OCI-LY7 (cell line): ENCODE data around the gene SEMA6B. TPM values are rescaled to one million over a fixed set of nuclear protein-coding genes. Genes with fewer than 3 reads are reported as not detected.

Experiments used
- BruUV-seq: library from RNA; stranded (reverse); fragments of 400-500 nt; replicated peaks from 2 replicates; lab custom pipeline; 2021; lab: Mats Ljungman, UMichigan
- CTCF ChIA-PET: fragments of 300-600 bp; sonication (Branson Sonifier 250); formaldehyde crosslinking; loops from one replicate; lab custom pipeline; 2022; ENCODE audit warnings: antibody characterized with exemption; ENCODE audit not compliant: unreplicated experiment; lab: Charles Lee
- POLR2A ChIA-PET: fragments of 300-600 bp; sonication (Branson Sonifier 250); formaldehyde crosslinking; loops from one replicate; lab custom pipeline; 2022; ENCODE audit warnings: antibody characterized with exemption; lab: Charles Lee
- DNase-seq: peaks from one replicate; pipeline ENCODE4 v3.0.0-alpha.2; 2015; ENCODE audit warnings: low spot score
- H2AFZ ChIP-seq: fragments of 200-600 bp; sonication (generic), shearing (Covaris generic); 2 replicates; pipeline ENCODE4 v1.6.1; 2014; ENCODE audit warnings: mild to moderate bottlenecking, antibody characterized with exemption, low read length, moderate library complexity
- H3K27ac ChIP-seq: fragments of 200-600 bp; sonication (generic); 2 replicates; pipeline ENCODE4 v1.5.1; 2014; ENCODE audit warnings: mixed run types, low read depth, mild to moderate bottlenecking, moderate library complexity, low read length, inconsistent platforms; ENCODE audit not compliant: poor library complexity, severe bottlenecking
- H3K36me3 ChIP-seq: fragments of 200-600 bp; sonication (generic); 2 replicates; pipeline ENCODE4 v1.6.1; 2014; ENCODE audit warnings: mild to moderate bottlenecking, antibody characterized with exemption, low read length, moderate library complexity, mixed read lengths; ENCODE audit not compliant: insufficient read depth
- H3K4me1 ChIP-seq: fragments of 200-600 bp; sonication (generic); 2 replicates; pipeline ENCODE4 v1.5.1; 2014; ENCODE audit warnings: mild to moderate bottlenecking, low read length; ENCODE audit not compliant: insufficient read depth, poor library complexity, severe bottlenecking
- H3K4me2 ChIP-seq: fragments of 200-600 bp; sonication (generic); 2 replicates; pipeline ENCODE4 v1.6.1; 2014; ENCODE audit warnings: mild to moderate bottlenecking, low read length
- H3K4me3 ChIP-seq: fragments of 200-600 bp; sonication (generic); 2 replicates; pipeline ENCODE4 v1.5.1; 2014; ENCODE audit warnings: mild to moderate bottlenecking, low read depth, low read length; ENCODE audit not compliant: poor library complexity, severe bottlenecking
- H3K79me2 ChIP-seq: fragments of 200-600 bp; sonication (generic); 2 replicates; pipeline ENCODE4 v1.6.1; 2016; ENCODE audit warnings: low read depth, mild to moderate bottlenecking, low read length, moderate library complexity, mixed read lengths; ENCODE audit not compliant: insufficient read depth
- H3K9me2 ChIP-seq: fragments of 200-600 bp; sonication (generic); 2 replicates; pipeline ENCODE4 v1.6.1; 2016; ENCODE audit warnings: mild to moderate bottlenecking, low read length, mixed read lengths; ENCODE audit not compliant: insufficient read depth
- H3K9me3 ChIP-seq: fragments of 200-600 bp; sonication (generic); 2 replicates; pipeline ENCODE4 v1.6.1; 2014; ENCODE audit warnings: mild to moderate bottlenecking, mixed run types, low read length, mixed read lengths
- H4K20me1 ChIP-seq: fragments of 200-600 bp; sonication (generic); 2 replicates; pipeline ENCODE4 v1.6.1; 2014; ENCODE audit warnings: mild to moderate bottlenecking, antibody characterized with exemption, low read length, moderate library complexity, mixed read lengths; ENCODE audit not compliant: insufficient read depth
- EZH2phosphoT487 ChIP-seq: fragments of 200-600 bp; sonication (generic); IDR thresholded peaks from 2 replicates; pipeline ENCODE4 v1.6.1; 2018; ENCODE audit warnings: low read depth, borderline replicate concordance, mild to moderate bottlenecking, mixed run types, antibody characterized with exemption, low read length, moderate library complexity, mixed read lengths
- intact Hi-C: fragments of 100-400 bp; cut with micrococcal nuclease; formaldehyde crosslinking; loops from one replicate; pipeline ENCODE4 v1.10.0; 2022; ENCODE audit not compliant: unreplicated experiment
- total RNA-seq, 2 experiments: library from RNA; depleted of rRNA in 1 of 2; stranded (reverse); fragments of >200 nt in 1 of 2; shearing (Covaris generic) in 1 of 2; gene quantifications; 2 replicates each; pipeline ENCODE4 v1.2.3, GENCODE V29; 2014 to 2022
- TF ChIP-seq, protein P1 (sequence below): fragments of 200-600 bp; sonication (generic); conservative IDR thresholded peaks from 2 replicates; pipeline ENCODE4 v1.5.1; 2014; ENCODE audit warnings: mild to moderate bottlenecking, antibody characterized with exemption, low read length, moderate library complexity, mixed read lengths

The SEMA6B gene
- total RNA-seq, 2 experiments from 2014 or later, result not detected

DNA sequence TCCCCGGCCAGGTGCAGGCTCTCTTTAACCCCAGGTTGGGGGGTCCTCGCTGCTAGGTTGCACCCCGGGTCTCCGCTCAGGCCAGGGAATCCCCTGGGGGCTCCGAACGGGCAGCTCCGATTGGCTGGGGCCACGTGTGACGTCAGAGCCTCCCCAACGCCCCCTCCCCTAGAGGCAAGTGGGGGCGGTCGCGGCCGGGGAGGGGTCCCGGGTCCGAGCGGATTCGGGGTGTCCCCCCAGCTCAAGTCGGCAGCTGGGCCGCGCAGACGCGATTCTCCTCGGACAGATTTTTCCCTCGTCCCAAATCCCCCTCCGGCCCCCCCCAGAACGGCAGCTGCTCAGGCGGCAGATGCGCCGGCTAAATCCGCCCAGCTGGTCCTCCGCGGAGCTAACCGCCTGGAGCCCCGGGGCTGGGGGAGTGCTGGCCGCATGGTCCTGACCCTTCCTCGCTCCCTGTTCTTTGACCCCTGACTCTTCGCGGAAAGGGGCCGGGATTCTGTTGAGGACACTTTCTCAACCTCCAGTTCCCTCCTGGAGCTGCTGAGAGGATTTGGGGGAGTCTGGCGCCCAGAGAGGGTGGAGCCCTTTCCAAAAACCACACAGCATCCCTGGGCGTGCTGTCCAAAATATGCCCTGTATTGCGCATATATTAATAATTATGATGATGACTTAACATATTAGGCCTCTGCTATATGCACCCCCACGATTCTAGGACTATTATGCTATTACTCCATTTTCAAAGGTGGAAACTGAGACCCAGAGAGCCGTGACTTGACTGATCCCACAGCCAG, 25.4 kb upstream of the SEMA6B start:
- no peak for DNase-seq
- Histone ChIP-seq H3K79me2 (no peaks in the 10 kb centered on the region), H3K4me1 (peaks cover 7% of the 10 kb centered on the region), H3K4me2 (peak overlapping the region; percentile 74), H4K20me1 (no peaks in the 10 kb centered on the region), H3K27ac (no peak overlapping the region), H3K9me3 (no peaks in the 10 kb centered on the region), H3K9me2 (no peaks in the 10 kb centered on the region), H3K4me3 (peak overlapping the region; percentile 62), H2AFZ (no peak overlapping the region), H3K36me3 (no peaks in the 10 kb centered on the region)
- no peak for TF ChIP-seq EZH2phosphoT487
- TF ChIP-seq, protein P1, sequence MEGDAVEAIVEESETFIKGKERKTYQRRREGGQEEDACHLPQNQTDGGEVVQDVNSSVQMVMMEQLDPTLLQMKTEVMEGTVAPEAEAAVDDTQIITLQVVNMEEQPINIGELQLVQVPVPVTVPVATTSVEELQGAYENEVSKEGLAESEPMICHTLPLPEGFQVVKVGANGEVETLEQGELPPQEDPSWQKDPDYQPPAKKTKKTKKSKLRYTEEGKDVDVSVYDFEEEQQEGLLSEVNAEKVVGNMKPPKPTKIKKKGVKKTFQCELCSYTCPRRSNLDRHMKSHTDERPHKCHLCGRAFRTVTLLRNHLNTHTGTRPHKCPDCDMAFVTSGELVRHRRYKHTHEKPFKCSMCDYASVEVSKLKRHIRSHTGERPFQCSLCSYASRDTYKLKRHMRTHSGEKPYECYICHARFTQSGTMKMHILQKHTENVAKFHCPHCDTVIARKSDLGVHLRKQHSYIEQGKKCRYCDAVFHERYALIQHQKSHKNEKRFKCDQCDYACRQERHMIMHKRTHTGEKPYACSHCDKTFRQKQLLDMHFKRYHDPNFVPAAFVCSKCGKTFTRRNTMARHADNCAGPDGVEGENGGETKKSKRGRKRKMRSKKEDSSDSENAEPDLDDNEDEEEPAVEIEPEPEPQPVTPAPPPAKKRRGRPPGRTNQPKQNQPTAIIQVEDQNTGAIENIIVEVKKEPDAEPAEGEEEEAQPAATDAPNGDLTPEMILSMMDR, result no peak
- intact Hi-C loops, result no loop called here
- no TSS peak for BruUV-seq
- POLR2A ChIA-PET, result no interaction called here
- CTCF ChIA-PET, result no interaction called here

DNA sequence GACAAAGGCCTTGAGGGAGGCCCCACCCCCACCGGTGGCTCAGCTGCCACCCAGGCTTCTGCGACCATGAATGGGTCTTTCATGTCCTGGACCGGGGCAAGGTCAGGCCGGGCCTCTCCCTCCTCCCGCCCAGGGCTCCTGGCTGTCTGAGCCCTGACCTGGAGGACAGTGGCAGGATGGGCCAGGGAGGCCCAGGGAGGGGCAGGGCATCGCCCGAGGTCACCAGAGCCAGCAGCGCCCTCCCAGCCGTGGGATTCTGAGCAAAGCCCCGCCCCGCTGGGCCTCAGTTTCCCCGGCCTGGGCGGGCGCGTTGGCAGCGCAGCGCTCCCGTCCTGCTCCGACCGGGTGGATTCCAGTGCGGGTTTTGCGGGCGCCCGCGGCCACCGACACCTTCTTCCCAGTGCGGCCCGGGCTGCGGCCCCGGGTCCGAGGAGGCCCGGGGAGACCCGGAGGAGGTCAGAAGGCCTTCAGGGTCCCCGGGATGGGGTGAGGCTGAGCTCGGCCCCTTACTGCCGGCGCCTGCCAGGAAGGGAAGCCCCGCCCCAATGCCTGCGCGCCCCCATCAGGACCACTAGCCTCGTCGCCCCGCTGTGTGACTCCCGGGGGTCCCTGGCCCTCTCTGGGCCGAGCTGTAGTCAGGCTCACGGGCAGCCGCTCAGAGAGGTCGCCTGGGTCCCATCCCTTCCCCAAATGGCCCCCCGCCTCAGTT, 24.6 kb upstream of the SEMA6B start:
- H3K36me3 ChIP-seq, result no peaks in the 10 kb centered on the region
- intact Hi-C loops, result no loop called here
- BruUV-seq, result no TSS peak
- TF ChIP-seq, protein P1, result no peak
- TF ChIP-seq EZH2phosphoT487, result no peak
- CTCF ChIA-PET, result no interaction called here
- H3K4me3 ChIP-seq, result peak overlapping the region; percentile 62
- no peaks in the 10 kb centered on the region for H3K79me2 ChIP-seq
- no peaks in the 10 kb centered on the region for H3K9me3 ChIP-seq
- peaks cover 7% of the 10 kb centered on the region for H3K4me1 ChIP-seq
- no peaks in the 10 kb centered on the region for H4K20me1 ChIP-seq
- DNase-seq, result peak; percentile 32
- H3K9me2 ChIP-seq, result no peaks in the 10 kb centered on the region
- H3K4me2 ChIP-seq, result peak overlapping the region; percentile 74
- H3K27ac ChIP-seq, result no peak overlapping the region
- POLR2A ChIA-PET, result no interaction called here
- no peak overlapping the region for H2AFZ ChIP-seq
